Astrocyte (in vitro differentiated cells and primary cell): ENCODE results near the gene CERKL.

Source experiments
- CTCF ChIP-seq: IDR thresholded peaks from 2 replicates; pipeline ENCODE4 v1.5.1; 2011; ENCODE audit warnings: low read depth, mild to moderate bottlenecking, inconsistent platforms, low read length, moderate library complexity; ENCODE audit not compliant: insufficient read depth
- EZH2 ChIP-seq: IDR thresholded peaks from 2 replicates; pipeline ENCODE4 v1.6.1; 2012; ENCODE audit warnings: mild to moderate bottlenecking, low read length, inconsistent platforms; ENCODE audit not compliant: insufficient read depth

- TF ChIP-seq CTCF (no peak), EZH2 (no peak)
Measured at GRCh38 chr2:181678861-181679543, 22.1 kb upstream of the CERKL start.
